IMR-90 (cell line): ENCODE data around the gene IGF2. TPM values are rescaled to one million over a fixed set of nuclear protein-coding genes. Genes with fewer than 3 reads are reported as not detected.

Experiments
- ATAC-seq: fragments of 200-7000 bp; cut with Tn5 transposase; 2 replicates; pipeline ENCODE4 v1.9.1; 2020; ENCODE audit warnings: low read depth, mild to moderate bottlenecking, moderate library complexity
- BruUV-seq: library from RNA; stranded (reverse); fragments of 400-500 nt; replicated peaks from 2 replicates; lab custom pipeline; 2021; lab: Mats Ljungman, UMichigan
- CTCF ChIA-PET: fragments of 300-600 bp; formaldehyde crosslinking; extraction: SDS; loops from one replicate; lab custom pipeline; 2021; ENCODE audit warnings: antibody characterized with exemption; lab: Yijun Ruan, JAX
- POLR2A ChIA-PET: fragments of 300-600 bp; sonication (Branson Sonifier 250); formaldehyde crosslinking; loops from one replicate; lab custom pipeline; 2022; ENCODE audit warnings: antibody characterized with exemption; ENCODE audit not compliant: unreplicated experiment; lab: Charles Lee
- DNase-seq: peaks from one replicate; pipeline ENCODE4 v3.0.0; 2013
- H2AFZ ChIP-seq: replicated peaks from 2 replicates; pipeline ENCODE3; 2013; ENCODE audit warnings: low read length, mild to moderate bottlenecking; ENCODE audit not compliant: poor library complexity
- H2AK5ac ChIP-seq: 2 replicates; pipeline ENCODE4 v1.6.1; 2013; ENCODE audit warnings: low read depth, low read length, inconsistent platforms
- H2AK9ac ChIP-seq: replicated peaks from 2 replicates; pipeline ENCODE3; 2013; ENCODE audit warnings: mild to moderate bottlenecking, low read depth, low read length, moderate library complexity; ENCODE audit not compliant: poor library complexity
- H2BK120ac ChIP-seq: 2 replicates; pipeline ENCODE4 v1.6.1; 2013; ENCODE audit warnings: low read depth, low read length, inconsistent platforms
- H2BK15ac ChIP-seq: 3 replicates; pipeline ENCODE4 v1.6.1; 2013; ENCODE audit warnings: low read depth, low read length, inconsistent platforms
- H2BK20ac ChIP-seq: 2 replicates; pipeline ENCODE4 v1.6.1; 2013; ENCODE audit warnings: low read depth, mild to moderate bottlenecking, inconsistent platforms, low read length, moderate library complexity
- H2BK5ac ChIP-seq: 2 replicates; pipeline ENCODE4 v1.6.1; 2013; ENCODE audit warnings: mild to moderate bottlenecking, low read depth, low read length, inconsistent platforms; ENCODE audit not compliant: poor library complexity, severe bottlenecking
- H3K14ac ChIP-seq: replicated peaks from 2 replicates; pipeline ENCODE4 v1.6.1; 2013; ENCODE audit warnings: low read depth, low read length, inconsistent platforms
- H3K18ac ChIP-seq: 2 replicates; pipeline ENCODE4 v1.6.1; 2013; ENCODE audit warnings: low read depth, low read length, control low read depth
- H3K23ac ChIP-seq: 2 replicates; pipeline ENCODE4 v1.6.1; 2013; ENCODE audit warnings: low read depth, low read length, inconsistent platforms
- H3K27ac ChIP-seq: 2 replicates; pipeline ENCODE4 v1.5.1; 2013; ENCODE audit warnings: mild to moderate bottlenecking, control low read depth, low read length; ENCODE audit not compliant: insufficient read depth
- H3K27me3 ChIP-seq: 2 replicates; pipeline ENCODE4 v1.6.1; 2013; ENCODE audit warnings: low read length; ENCODE audit not compliant: control insufficient read depth, insufficient read depth
- H3K36me3 ChIP-seq: 2 replicates; pipeline ENCODE4 v1.6.1; 2013; ENCODE audit warnings: low read length, mixed read lengths; ENCODE audit not compliant: control insufficient read depth, insufficient read depth
- H3K4ac ChIP-seq: 2 replicates; pipeline ENCODE4 v1.6.1; 2013; ENCODE audit warnings: low read depth, low read length, inconsistent platforms
- H3K4me1 ChIP-seq: 2 replicates; pipeline ENCODE4 v1.6.1; 2013; ENCODE audit warnings: low read length, mixed read lengths; ENCODE audit not compliant: control insufficient read depth, insufficient read depth
- H3K4me2 ChIP-seq: 2 replicates; pipeline ENCODE4 v1.6.1; 2013; ENCODE audit warnings: low read depth, mild to moderate bottlenecking, control low read depth, low read length, moderate library complexity
- H3K4me3 ChIP-seq: 2 replicates; pipeline ENCODE4 v1.5.1; 2013; ENCODE audit warnings: low read depth, mild to moderate bottlenecking, control low read depth, low read length, moderate library complexity; ENCODE audit not compliant: insufficient read depth
- H3K56ac ChIP-seq: 2 replicates; pipeline ENCODE4 v1.6.1; 2013; ENCODE audit warnings: low read length, inconsistent platforms; ENCODE audit not compliant: insufficient read depth; ENCODE audit errors: extremely low read depth
- H3K79me1 ChIP-seq, 2 experiments: 2 replicates each; pipeline ENCODE4 v1.6.1; 2013; ENCODE audit warnings: low read length in 2 of 2, inconsistent platforms in 1 of 2, low read depth in 1 of 2
- H3K9ac ChIP-seq: 2 replicates; pipeline ENCODE4 v1.6.1; 2013; ENCODE audit warnings: low read depth, low read length, control low read depth
- H3K9me1 ChIP-seq: 2 replicates; pipeline ENCODE4 v1.6.1; 2013; ENCODE audit warnings: low read length, inconsistent platforms; ENCODE audit not compliant: insufficient read depth
- H3K9me3 ChIP-seq: 2 replicates; pipeline ENCODE4 v1.6.1; 2013; ENCODE audit warnings: low read length; ENCODE audit not compliant: control insufficient read depth, insufficient read depth
- H4K20me1 ChIP-seq: 2 replicates; pipeline ENCODE4 v1.6.1; 2013; ENCODE audit warnings: low read length, inconsistent platforms; ENCODE audit not compliant: insufficient read depth
- H4K5ac ChIP-seq: 2 replicates; pipeline ENCODE4 v1.6.1; 2013; ENCODE audit warnings: mild to moderate bottlenecking, low read depth, low read length, control low read depth
- H4K8ac ChIP-seq, 2 experiments: 2 replicates each; pipeline ENCODE4 v1.6.1; 2013; ENCODE audit warnings: low read depth in 2 of 2, low read length in 2 of 2, control low read depth in 1 of 2, inconsistent platforms in 1 of 2
- H4K91ac ChIP-seq: 2 replicates; pipeline ENCODE4 v1.6.1; 2013; ENCODE audit warnings: low read depth, low read length, inconsistent platforms; ENCODE audit not compliant: insufficient read depth
- BHLHE40 ChIP-seq: fragments of 150-350 bp; IDR thresholded peaks from 2 replicates; pipeline ENCODE4 v1.6.1; 2016; ENCODE audit warnings: mild to moderate bottlenecking, low read depth, low read length
- CEBPB ChIP-seq: IDR thresholded peaks from 2 replicates; pipeline ENCODE4 v1.6.1; 2012; ENCODE audit warnings: low read depth, low read length, improper control_type of control experiment
- CHD1 ChIP-seq: IDR thresholded peaks from 2 replicates; pipeline ENCODE4 v1.6.1; 2012; ENCODE audit warnings: low read depth, low read length, improper control_type of control experiment
- FOS ChIP-seq: fragments of 150-350 bp; IDR thresholded peaks from 2 replicates; pipeline ENCODE4 v1.6.1; 2016; ENCODE audit warnings: low read depth, low read length
- MAFK ChIP-seq: IDR thresholded peaks from 2 replicates; pipeline ENCODE4 v1.6.1; 2012; ENCODE audit warnings: low read depth, low read length, improper control_type of control experiment
- MXI1 ChIP-seq: IDR thresholded peaks from 2 replicates; pipeline ENCODE4 v1.6.1; 2012; ENCODE audit warnings: low read depth, mild to moderate bottlenecking, low read length, moderate library complexity, borderline replicate concordance
- NFE2L2 ChIP-seq: fragments of 150-350 bp; IDR thresholded peaks from 2 replicates; pipeline ENCODE4 v1.6.1; 2016; ENCODE audit warnings: low read depth, mild to moderate bottlenecking, low read length
- POLR2A ChIP-seq: IDR thresholded peaks from 2 replicates; pipeline ENCODE4 v1.6.1; 2012; ENCODE audit warnings: mild to moderate bottlenecking, low read depth, low read length
- RAD21 ChIP-seq: IDR thresholded peaks from 2 replicates; pipeline ENCODE4 v1.6.1; 2012; ENCODE audit warnings: low read length, improper control_type of control experiment
- RCOR1 ChIP-seq: IDR thresholded peaks from 2 replicates; pipeline ENCODE4 v1.6.1; 2012; ENCODE audit warnings: mild to moderate bottlenecking, low read length, improper control_type of control experiment; ENCODE audit not compliant: insufficient replicate concordance
- RFX5 ChIP-seq: IDR thresholded peaks from 2 replicates; pipeline ENCODE4 v1.8.0; 2012; ENCODE audit warnings: low read depth, mild to moderate bottlenecking, low read length, moderate library complexity
- SMC3 ChIP-seq: fragments of 150-350 bp; IDR thresholded peaks from 2 replicates; pipeline ENCODE4 v1.6.1; 2016; ENCODE audit warnings: low read depth, mild to moderate bottlenecking, antibody characterized with exemption, low read length, moderate library complexity
- WGBS, 2 experiments: methylation state at CpG; one replicate each; pipeline versions ENCODE4 v1.1.5 to v1.1.7; 2013; ENCODE audit warnings: missing lambda C conversion rate in 2 of 2; ENCODE audit not compliant: insufficient read length in 1 of 2; ENCODE audit errors: extremely low coverage in 2 of 2; 5-methylcytosine and 5-hydroxymethylcytosine counted together
- dilution Hi-C: fragments of 300-500 bp; cut with HindIII; formaldehyde crosslinking; loops from one replicate; pipeline ENCODE4 v1.14.3; 2018; ENCODE audit warnings: low sequenced_read_pairs; ENCODE audit not compliant: unreplicated experiment
- in situ Hi-C: fragments of 300-500 bp; cut with MboI; formaldehyde crosslinking; loops from 3 replicates; pipeline ENCODE4 v1.14.3; 2019; ENCODE audit warnings: low sequenced_read_pairs, inconsistent platforms, mixed read lengths
- intact Hi-C: fragments of 100-400 bp; cut with micrococcal nuclease; formaldehyde crosslinking; loops from 2 replicates; pipeline ENCODE4 v1.10.0; 2022
- polyA plus RNA-seq, 3 experiments: library from polyadenylated mRNA; depleted of rRNA; stranded (reverse); fragments of >200 nt; gene quantifications; 2 replicates each; pipeline ENCODE4 v1.2.3, GENCODE V29; 2012; ENCODE audit warnings: low replicate concordance in 1 of 3
- total RNA-seq: library from RNA; depleted of rRNA; stranded (reverse); fragments of >200 nt; gene quantifications from 2 replicates; pipeline ENCODE4 v1.2.3, GENCODE V29; 2012
- TF ChIP-seq, protein P1 (sequence below): conservative IDR thresholded peaks from 2 replicates; pipeline ENCODE4 v1.5.1; 2012; ENCODE audit warnings: mild to moderate bottlenecking, low read depth, low read length, improper control_type of control experiment
- TF ChIP-seq, protein P2 (sequence below): fragments of 150-350 bp; IDR thresholded peaks from 2 replicates; pipeline ENCODE4 v1.6.1; 2017; ENCODE audit warnings: mild to moderate bottlenecking, antibody characterized with exemption, low read length, low read depth
- TF ChIP-seq, protein P3 (sequence below): fragments of 150-350 bp; IDR thresholded peaks from 2 replicates; pipeline ENCODE4 v1.6.1; 2016; ENCODE audit warnings: low read depth, mild to moderate bottlenecking, low read length, moderate library complexity, borderline replicate concordance

Gene IGF2
- total and polyA plus RNA-seq, 2 of the 4 experiments (the other 2 are of a cell fraction) = 2.3 to 21.8 TPM

DNA sequence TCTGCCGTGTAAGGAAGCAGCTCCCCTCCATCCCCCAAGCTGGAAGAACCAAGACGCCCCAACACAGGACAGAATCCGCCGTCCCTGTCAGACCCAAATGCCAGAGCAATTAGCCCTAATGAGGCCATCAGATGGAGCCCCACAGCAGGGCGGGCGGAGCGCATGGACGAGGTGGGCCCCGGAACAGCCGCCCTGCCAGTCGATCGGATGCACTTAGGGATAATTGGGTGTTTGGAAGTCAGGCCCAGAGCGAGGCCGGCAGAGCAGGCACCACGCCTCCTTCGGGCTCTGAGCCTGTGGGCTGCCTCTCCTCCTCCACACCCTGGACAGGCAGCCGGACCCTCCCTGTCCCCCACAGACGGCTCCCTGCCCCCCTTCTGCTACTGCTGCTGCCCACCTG lies 37.9 kb upstream of the IGF2 start:
- BruUV-seq = no TSS peak
- Histone ChIP-seq H3K4ac (no peak overlapping the region), H3K27ac (no peak overlapping the region), H3K14ac (no peak overlapping the region), H2AK9ac (no peak overlapping the region), H4K8ac (no peak overlapping the region), H3K9ac (no peak overlapping the region), H2BK20ac (no peak overlapping the region), H3K23ac (no peak overlapping the region), H3K79me1 (no peaks in the 10 kb centered on the region), H2BK120ac (no peak overlapping the region), H3K56ac (no peak overlapping the region), H3K36me3 (no peaks in the 10 kb centered on the region), H4K20me1 (no peaks in the 10 kb centered on the region), H3K18ac (no peak overlapping the region), H4K91ac (no peak overlapping the region), H3K9me3 (no peaks in the 10 kb centered on the region), H2BK15ac (no peak overlapping the region), H3K4me1 (no peaks in the 10 kb centered on the region), H4K5ac (no peak overlapping the region), H2AFZ (no peak overlapping the region), H3K4me3 (no peak overlapping the region), H2BK5ac (no peak overlapping the region), H3K27me3 (peaks cover 4% of the 10 kb centered on the region; the same call in 1 of the 2 replicates), H2AK5ac (no peak overlapping the region), H3K4me2 (no peak overlapping the region), H3K9me1 (peaks cover 6% of the 10 kb centered on the region)
- intact Hi-C loops (no loop called here), in situ Hi-C loops (loop anchor here (25.0 kb wide), 1 partner anchor 710 kb away; the partner anchor contains the start of gene CDKN1C), dilution Hi-C loops (no loop called here)
- ATAC-seq (no peak), DNase-seq (no peak)
- no peak for TF ChIP-seq MAFK
- no peak for TF ChIP-seq NFE2L2
- no peak for TF ChIP-seq CEBPB
- TF ChIP-seq CHD1 = no peak
- no peak for TF ChIP-seq POLR2A
- no peak for TF ChIP-seq FOS
- no peak for TF ChIP-seq SMC3
- TF ChIP-seq, protein P1, sequence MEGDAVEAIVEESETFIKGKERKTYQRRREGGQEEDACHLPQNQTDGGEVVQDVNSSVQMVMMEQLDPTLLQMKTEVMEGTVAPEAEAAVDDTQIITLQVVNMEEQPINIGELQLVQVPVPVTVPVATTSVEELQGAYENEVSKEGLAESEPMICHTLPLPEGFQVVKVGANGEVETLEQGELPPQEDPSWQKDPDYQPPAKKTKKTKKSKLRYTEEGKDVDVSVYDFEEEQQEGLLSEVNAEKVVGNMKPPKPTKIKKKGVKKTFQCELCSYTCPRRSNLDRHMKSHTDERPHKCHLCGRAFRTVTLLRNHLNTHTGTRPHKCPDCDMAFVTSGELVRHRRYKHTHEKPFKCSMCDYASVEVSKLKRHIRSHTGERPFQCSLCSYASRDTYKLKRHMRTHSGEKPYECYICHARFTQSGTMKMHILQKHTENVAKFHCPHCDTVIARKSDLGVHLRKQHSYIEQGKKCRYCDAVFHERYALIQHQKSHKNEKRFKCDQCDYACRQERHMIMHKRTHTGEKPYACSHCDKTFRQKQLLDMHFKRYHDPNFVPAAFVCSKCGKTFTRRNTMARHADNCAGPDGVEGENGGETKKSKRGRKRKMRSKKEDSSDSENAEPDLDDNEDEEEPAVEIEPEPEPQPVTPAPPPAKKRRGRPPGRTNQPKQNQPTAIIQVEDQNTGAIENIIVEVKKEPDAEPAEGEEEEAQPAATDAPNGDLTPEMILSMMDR = no peak
- TF ChIP-seq, protein P2, sequence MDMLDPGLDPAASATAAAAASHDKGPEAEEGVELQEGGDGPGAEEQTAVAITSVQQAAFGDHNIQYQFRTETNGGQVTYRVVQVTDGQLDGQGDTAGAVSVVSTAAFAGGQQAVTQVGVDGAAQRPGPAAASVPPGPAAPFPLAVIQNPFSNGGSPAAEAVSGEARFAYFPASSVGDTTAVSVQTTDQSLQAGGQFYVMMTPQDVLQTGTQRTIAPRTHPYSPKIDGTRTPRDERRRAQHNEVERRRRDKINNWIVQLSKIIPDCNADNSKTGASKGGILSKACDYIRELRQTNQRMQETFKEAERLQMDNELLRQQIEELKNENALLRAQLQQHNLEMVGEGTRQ = no peak
- TF ChIP-seq, protein P3, sequence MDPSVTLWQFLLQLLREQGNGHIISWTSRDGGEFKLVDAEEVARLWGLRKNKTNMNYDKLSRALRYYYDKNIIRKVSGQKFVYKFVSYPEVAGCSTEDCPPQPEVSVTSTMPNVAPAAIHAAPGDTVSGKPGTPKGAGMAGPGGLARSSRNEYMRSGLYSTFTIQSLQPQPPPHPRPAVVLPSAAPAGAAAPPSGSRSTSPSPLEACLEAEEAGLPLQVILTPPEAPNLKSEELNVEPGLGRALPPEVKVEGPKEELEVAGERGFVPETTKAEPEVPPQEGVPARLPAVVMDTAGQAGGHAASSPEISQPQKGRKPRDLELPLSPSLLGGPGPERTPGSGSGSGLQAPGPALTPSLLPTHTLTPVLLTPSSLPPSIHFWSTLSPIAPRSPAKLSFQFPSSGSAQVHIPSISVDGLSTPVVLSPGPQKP = no peak
- no peak for TF ChIP-seq MXI1
- TF ChIP-seq BHLHE40 = no peak
- no peak for TF ChIP-seq RAD21
- TF ChIP-seq RFX5 = no peak
- no peak for TF ChIP-seq RCOR1
- WGBS, 2 experiments = 61% methylated on average over 3 of the region's 18 CpGs; no CpG with 5 or more reads in 1 of the 2 experiments
- ChIA-PET CTCF (no interaction called here), POLR2A (no interaction called here)
